Effector CD8-positive, alpha-beta T cell (primary cell): ENCODE measurements around the gene MYO9A.

ENCODE experiments used
- DNase-seq: peaks from one replicate; lab custom pipeline; 2025; lab: John Stamatoyannopoulos, UW

MYO9A gene

GRCh38 chr15:71957026-71957425, 160.9 kb downstream of the MYO9A start:
- no peak for DNase-seq

GRCh38 chr15:71951134-71951533, 166.8 kb downstream of the MYO9A start:
- DNase-seq = no peak

DNA sequence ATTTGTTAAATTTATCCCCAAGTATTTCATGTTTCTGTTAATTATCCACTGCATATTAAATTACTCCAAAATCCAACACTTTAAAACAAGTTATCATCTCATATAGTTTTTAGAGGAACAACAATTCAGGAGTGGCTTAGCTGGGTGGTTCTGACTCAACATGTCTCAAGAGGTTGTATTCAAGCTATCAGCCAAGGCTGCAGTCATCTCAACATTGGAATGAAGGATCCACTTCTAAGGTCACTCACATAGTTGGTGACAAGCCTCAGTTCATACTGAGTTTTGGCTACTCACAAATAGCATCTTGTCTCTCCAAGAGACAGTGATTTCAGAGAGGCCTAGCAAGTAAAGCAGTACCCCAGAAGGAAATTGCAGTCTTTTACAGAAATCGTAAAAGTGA, 172.9 kb downstream of the MYO9A start:
- no peak for DNase-seq

DNA sequence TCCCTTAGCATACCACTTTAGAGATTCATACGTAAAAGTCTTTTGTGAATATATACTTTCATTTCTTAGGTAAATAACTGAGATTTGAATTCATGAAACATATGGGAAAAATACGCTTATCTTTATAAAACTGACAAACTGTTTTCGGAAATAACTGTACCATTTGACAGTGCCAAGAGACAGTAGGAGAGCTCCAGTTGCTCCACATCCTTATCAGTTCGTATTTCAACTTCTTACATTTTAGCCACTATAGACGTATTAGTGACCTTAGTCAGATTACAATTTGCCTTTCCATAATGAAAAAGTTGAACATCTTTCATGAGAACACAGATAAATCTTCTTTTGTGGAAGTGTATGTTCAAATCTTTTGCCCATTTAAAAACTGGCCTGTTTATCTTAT, 174.1 kb downstream of the MYO9A start:
- DNase-seq = no peak

DNA sequence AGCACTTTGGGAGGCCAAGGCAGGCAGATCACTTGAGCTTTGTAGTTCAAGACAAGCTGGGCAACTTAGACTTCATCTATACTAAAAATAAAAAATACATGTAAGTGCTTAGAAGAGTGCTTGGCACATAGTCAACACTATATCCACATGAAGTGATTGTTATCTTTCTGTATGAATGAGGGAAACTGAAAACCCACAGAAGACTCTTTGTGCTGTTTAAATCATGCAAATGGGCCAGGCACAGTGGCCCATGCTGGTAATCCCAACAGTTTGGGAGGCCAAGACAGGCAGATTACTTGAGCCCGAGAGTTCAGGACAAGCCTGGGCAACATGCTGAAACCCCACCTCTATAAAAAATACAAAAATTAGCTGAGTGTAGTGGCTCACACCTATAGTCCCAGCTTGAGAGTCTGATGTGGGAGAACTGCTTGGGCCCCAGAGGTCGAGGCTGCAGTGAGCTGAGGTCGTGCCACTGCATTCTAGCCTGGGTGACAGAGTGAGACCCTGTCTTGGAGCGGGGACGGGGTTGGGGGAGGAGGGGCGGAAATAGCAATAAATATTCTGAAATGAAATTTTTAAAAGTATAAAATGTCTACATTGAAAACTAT, 177.9 kb downstream of the MYO9A start:
- DNase-seq = no peak

- no peak for DNase-seq
Measured at GRCh38 chr15:71937650-71938311, 180.2 kb downstream of the MYO9A start.

- no peak for DNase-seq
Measured at GRCh38 chr15:71934446-71934845, 183.5 kb downstream of the MYO9A start.

- DNase-seq = no peak
Measured at GRCh38 chr15:71932689-71933088, 185.3 kb downstream of the MYO9A start.

GRCh38 chr15:71931261-71931660, 186.7 kb downstream of the MYO9A start:
- no peak for DNase-seq

GRCh38 chr15:71925145-71925544, 192.8 kb downstream of the MYO9A start:
- no peak for DNase-seq

DNA sequence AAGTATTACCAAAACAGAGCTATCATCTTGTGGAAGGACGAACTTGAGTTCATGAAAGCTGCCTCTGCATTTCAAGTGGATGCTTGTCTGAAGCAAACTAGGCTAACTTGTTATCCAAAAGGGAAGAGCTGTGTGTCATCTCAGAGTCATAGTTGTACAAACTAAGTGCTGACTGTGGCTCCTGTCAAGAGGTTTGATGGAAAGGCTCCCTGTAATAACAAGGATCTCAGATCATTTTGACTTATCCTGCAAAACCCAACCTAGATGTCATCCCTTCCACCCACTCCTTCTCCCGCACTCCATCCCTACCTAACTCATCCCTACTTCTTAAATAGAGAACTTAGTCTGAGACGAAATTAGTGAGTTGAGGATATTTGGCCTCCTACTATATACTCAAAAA, 196.8 kb downstream of the MYO9A start:
- DNase-seq = no peak

DNA sequence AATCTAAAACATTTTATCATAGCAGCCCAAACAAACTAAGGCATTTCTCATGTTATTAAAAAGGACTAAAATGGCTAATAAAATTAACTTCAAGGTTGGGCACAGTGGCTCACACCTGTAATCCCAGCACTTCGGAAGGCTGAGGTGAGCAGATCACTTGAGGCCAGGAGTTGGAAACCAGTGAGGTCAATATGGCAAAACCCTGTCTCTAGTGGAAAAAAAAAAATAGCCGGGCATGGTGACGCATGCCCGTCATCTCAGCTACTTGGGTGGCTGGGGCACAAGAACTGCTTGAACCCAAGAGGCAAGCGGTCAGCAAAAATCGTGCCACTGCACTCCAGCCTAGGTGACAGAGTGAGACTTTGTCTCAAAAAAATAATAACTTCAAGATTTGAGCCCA, 197.4 kb downstream of the MYO9A start:
- DNase-seq = no peak

- no peak for DNase-seq
Measured at GRCh38 chr15:71916834-71917233, 201.1 kb downstream of the MYO9A start.

GRCh38 chr15:71914092-71914491, 203.9 kb downstream of the MYO9A start:
- DNase-seq = no peak

- no peak for DNase-seq
Measured at GRCh38 chr15:71899674-71900073, 218.3 kb downstream of the MYO9A start.

- DNase-seq = no peak
Measured at GRCh38 chr15:71893691-71894090, 224.3 kb downstream of the MYO9A start.

DNA sequence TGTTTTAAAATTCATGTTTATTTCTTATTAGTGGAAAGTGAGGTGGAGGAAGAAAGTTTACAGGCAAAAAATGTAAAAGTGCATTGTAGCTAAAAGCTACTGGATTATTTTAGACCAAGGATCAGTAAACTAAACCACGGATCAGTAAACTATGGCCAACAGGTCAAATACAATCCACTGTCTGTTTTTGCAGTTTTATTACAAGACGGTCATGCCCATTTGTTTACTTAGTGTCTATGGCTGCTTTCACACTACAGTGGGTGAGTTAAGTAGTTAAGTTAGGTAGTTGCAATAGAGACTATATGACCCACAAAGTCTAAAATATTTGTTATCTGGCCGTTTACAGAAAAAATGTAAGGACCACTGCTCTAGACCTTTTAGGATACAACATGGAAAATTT, 225.6 kb downstream of the MYO9A start:
- no peak for DNase-seq

DNA sequence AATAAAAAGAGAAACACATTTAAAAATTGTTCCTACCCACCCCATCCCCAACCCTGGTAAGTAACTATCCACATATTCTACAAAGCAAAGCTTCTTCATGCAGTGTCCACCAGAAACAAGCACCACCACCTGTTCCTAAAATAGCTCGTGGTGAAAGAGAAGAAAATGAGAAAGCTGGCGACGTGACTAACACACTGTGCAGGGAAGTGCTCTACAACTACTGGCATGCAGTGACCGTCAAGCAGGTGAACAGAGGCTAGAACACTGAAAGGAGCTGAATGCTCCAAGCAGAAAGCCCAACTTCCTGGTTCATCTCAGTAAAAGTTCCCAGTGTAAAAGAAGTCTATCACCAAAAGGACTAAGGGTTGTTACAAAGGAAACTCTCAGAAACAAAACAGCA, 226.9 kb downstream of the MYO9A start:
- no peak for DNase-seq

DNA sequence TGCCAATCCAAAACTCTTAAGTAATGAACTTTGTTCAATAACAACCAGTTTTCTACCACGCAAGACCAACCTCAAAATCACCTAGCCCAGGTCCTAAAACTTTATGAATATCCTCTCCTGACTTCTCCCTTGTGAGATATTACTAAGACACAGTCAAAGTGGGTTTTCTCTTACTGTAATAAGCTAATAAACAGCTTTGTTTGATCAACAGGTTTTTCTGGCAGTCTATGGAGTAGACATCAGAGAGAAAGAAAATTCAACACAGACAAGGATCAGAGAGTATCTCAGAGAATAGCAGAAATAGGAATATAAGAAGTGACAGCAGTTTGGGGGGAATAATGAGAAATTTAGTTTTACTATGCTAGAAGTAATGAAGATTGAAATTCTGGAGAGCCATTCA, 228.0 kb downstream of the MYO9A start:
- no peak for DNase-seq

GRCh38 chr15:71889385-71889784, 228.6 kb downstream of the MYO9A start:
- DNase-seq = no peak

DNA sequence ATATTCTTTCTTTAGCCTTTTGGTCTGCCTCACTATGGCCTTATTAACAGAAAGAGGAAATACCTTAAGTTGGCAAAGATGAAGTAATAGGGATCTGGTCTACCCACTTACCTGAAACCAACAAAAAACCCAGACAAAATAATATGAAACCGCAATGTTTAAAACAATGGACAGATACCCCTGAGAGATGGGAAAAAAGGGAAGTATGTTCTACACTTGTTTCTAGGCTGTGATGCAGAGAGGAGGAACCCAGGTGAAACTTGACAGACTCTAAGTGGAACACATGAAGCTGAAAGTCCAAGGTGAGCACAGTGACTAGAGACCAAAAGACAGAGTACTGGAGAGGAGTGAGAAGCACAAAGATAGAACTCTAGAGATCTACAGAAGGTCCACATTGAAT, 229.2 kb downstream of the MYO9A start:
- no peak for DNase-seq

GRCh38 chr15:71885390-71885789, 232.6 kb downstream of the MYO9A start:
- no peak for DNase-seq

DNA sequence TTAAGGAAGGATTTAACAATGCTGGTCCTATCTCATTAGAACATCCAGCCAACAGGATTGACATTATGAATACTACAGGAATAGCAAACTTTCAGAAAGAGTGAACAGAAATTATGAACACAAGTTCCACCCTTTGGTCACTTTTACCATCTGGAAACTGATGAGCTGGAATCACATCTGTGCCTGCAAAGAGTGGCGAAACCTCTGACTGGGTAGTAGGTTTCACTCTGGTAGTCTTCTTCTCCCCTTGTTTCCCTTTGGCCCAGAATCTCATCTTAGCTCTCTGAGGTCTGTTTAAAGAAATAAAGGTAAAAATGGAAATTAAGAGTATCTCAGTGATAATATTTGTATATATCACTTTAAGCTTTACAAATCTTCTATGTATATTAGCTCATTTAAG, 234.5 kb downstream of the MYO9A start:
- no peak for DNase-seq

DNA sequence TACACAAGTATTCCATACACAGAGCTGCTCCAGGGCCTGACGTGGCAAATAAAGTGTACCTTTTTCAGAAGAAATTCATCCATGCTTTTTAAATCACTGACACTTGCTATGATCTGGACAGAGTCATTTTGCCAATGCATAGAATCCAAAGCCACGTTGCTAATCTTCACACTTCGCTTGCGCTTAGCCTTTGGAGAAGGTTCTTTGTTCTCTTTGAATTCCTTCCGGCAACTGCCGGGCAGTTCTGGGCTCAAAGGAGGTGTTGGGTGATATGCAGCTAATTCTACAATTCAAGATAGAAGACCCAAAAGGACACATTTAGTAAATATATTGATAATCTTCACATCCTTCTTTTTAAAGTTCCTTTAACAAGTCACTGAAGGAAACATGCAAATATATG, 237.7 kb downstream of the MYO9A start:
- DNase-seq = no peak
